ENCODE data around the gene KLHL8.

Gene KLHL8

DNA sequence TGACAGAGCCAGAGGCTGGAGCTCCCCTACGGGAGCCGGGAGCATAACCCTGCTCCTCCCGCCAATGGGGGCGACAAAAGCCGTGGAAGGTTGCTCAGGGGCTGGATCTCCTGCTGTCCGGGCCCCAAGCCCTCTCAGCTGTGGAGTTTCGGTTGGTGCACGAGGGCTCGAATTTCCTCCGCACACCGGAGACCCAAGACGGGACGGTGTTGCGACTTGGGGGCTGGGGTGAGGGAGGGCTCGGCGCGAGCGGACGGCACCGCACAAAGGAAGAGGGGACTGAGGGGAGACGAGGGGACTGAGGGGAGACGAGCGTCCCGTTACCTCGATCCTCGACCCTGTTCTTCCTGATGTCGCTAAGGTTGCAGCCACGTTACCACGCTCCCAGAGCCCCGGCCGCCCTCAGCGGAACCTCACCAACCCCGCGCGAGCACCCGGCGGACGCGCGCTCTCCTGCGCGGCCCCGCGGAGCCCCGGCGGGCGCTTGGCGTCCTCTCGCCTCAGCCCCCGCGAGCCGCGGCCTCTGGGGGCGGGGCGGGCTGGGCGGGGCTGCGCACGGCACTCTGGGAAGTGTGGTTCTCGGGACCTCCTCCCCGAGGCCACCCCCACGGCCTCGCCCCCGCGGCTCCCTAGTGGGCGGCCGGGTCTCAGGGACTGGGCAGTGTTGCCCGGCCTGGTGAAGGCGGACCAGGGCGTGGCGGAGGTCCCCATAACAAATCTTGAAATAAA is at the start of gene KLHL8:
Gene KLHL8, minus strand, starts transcription at position 525 of the 729 bp plus-strand sequence. CDS start 25,079 bp downstream, outside the sequence.
- in situ Hi-C loops (cut with MboI; ENCODE audit: low sequenced_read_pairs, unreplicated experiment) = no loop called here
- DNase-seq (ENCODE audit: low spot score) = peak; percentile 97
- TF ChIP-seq, protein P1, sequence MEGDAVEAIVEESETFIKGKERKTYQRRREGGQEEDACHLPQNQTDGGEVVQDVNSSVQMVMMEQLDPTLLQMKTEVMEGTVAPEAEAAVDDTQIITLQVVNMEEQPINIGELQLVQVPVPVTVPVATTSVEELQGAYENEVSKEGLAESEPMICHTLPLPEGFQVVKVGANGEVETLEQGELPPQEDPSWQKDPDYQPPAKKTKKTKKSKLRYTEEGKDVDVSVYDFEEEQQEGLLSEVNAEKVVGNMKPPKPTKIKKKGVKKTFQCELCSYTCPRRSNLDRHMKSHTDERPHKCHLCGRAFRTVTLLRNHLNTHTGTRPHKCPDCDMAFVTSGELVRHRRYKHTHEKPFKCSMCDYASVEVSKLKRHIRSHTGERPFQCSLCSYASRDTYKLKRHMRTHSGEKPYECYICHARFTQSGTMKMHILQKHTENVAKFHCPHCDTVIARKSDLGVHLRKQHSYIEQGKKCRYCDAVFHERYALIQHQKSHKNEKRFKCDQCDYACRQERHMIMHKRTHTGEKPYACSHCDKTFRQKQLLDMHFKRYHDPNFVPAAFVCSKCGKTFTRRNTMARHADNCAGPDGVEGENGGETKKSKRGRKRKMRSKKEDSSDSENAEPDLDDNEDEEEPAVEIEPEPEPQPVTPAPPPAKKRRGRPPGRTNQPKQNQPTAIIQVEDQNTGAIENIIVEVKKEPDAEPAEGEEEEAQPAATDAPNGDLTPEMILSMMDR (IDR thresholded peaks at IDR 0.05; ENCODE audit: borderline replicate concordance, control extremely low read depth, extremely low read depth, insufficient read depth, missing control alignments) = no peak

GRCh38 chr4:87270144-87270543 is 49.7 kb upstream of the KLHL8 start:
- in situ Hi-C loops (cut with MboI; ENCODE audit: low sequenced_read_pairs, unreplicated experiment) = no loop called here
- TF ChIP-seq, protein P1 (IDR thresholded peaks at IDR 0.05; ENCODE audit: borderline replicate concordance, control extremely low read depth, extremely low read depth, insufficient read depth, missing control alignments) = no peak
- no peak for DNase-seq (ENCODE audit: low spot score)

- in situ Hi-C loops (cut with MboI; ENCODE audit: low sequenced_read_pairs, unreplicated experiment) = no loop called here
- DNase-seq (ENCODE audit: low spot score) = no peak
- TF ChIP-seq, protein P1 (IDR thresholded peaks at IDR 0.05; ENCODE audit: borderline replicate concordance, control extremely low read depth, extremely low read depth, insufficient read depth, missing control alignments) = no peak
Measured at GRCh38 chr4:87268411-87268810, 48.0 kb upstream of the KLHL8 start.

- TF ChIP-seq, protein P1 (IDR thresholded peaks at IDR 0.05; ENCODE audit: borderline replicate concordance, control extremely low read depth, extremely low read depth, insufficient read depth, missing control alignments) = no peak
Measured at GRCh38 chr4:87266986-87267385, 46.6 kb upstream of the KLHL8 start.

DNA sequence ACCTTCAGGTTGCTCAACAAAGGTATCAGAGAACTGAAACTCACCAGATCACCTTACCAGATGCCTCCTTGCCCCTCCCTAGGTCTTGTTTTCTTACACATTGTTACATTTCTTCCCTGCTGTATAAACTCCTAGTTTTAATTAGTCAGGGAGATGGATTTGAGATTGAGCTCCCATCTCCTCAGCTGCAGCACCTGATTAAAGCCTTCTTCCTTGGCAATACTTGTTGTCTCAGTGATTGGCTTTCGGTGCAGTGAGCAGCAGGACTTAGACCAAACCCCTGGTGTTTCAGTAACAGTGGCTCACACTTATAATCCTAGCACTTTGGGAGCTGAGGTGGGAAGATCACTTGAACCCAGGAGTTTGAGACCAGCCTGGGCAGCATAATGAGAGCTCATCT is 42.5 kb upstream of the KLHL8 start:
- in situ Hi-C loops (cut with MboI; ENCODE audit: low sequenced_read_pairs, unreplicated experiment) = no loop called here

More at GRCh38 chr4:87266986-87267385, 46.6 kb upstream of the KLHL8 start:
- in situ Hi-C loops (cut with MboI; ENCODE audit: low sequenced_read_pairs, unreplicated experiment) = no loop called here
- no peak for DNase-seq (ENCODE audit: low spot score)

DNA sequence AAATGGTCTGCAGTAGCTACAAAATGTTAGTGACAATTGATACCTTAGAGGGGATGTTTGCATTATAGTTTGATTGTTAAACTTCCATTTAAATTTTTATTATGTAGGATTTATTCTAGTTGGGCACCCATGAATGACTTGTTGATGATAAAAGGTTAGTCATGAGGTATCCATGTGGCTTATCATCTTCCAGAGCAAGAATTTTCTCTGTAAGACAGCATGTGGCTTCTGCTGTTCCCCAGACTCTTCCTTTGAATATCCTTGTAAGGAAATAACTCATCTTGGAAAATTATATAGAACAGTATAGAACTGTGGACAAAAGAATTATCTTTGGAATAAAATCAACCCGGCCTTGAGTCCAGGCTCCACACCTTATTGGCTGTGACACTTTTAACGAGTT is 40.1 kb upstream of the KLHL8 start:
- DNase-seq (ENCODE audit: low spot score) = no peak
- TF ChIP-seq, protein P1 (IDR thresholded peaks at IDR 0.05; ENCODE audit: borderline replicate concordance, control extremely low read depth, extremely low read depth, insufficient read depth, missing control alignments) = no peak
- in situ Hi-C loops (cut with MboI; ENCODE audit: low sequenced_read_pairs, unreplicated experiment) = no loop called here

More for the DNA sequence above, 42.5 kb upstream of the KLHL8 start:
- DNase-seq (ENCODE audit: low spot score) = no peak
- TF ChIP-seq, protein P1 (IDR thresholded peaks at IDR 0.05; ENCODE audit: borderline replicate concordance, control extremely low read depth, extremely low read depth, insufficient read depth, missing control alignments) = no peak
